PC-9 (cell line): ENCODE measurements around the gene BHLHA15. TPM values are rescaled to one million over a fixed set of nuclear protein-coding genes. Genes with fewer than 3 reads are reported as not detected.

Experiments used
- BruUV-seq: library from RNA; stranded (reverse); fragments of 400-500 nt; replicated peaks from 2 replicates; lab custom pipeline; 2021; lab: Mats Ljungman, UMichigan
- CTCF ChIA-PET: fragments of 300-600 bp; sonication (Branson Sonifier 250); formaldehyde crosslinking; loops from one replicate; lab custom pipeline; 2022; ENCODE audit warnings: antibody characterized with exemption; lab: Charles Lee
- POLR2A ChIA-PET: fragments of 300-600 bp; sonication (Branson Sonifier 250); formaldehyde crosslinking; loops from one replicate; lab custom pipeline; 2022; ENCODE audit warnings: antibody characterized with exemption; ENCODE audit not compliant: unreplicated experiment; lab: Charles Lee
- DNase-seq, 2 experiments: peaks; one replicate each; pipeline versions ENCODE4 v3.0.0 to v3.0.0-alpha.2; 2015 to 2022; ENCODE audit warnings: mixed read lengths in 1 of 2
- H2AFZ ChIP-seq: fragments of 200-600 bp; sonication (generic); 2 replicates; pipeline ENCODE4 v1.8.1; 2017; ENCODE audit warnings: antibody characterized with exemption
- H3F3A ChIP-seq: fragments of 200-600 bp; sonication (generic); 2 replicates; pipeline ENCODE4 v1.8.1; 2017; ENCODE audit warnings: antibody characterized with exemption, mild to moderate bottlenecking, low read depth; ENCODE audit not compliant: insufficient read depth
- H3K27ac ChIP-seq: fragments of 200-600 bp; sonication (generic); 2 replicates; pipeline ENCODE4 v1.6.1; 2016; ENCODE audit warnings: mixed run types
- H3K27me3 ChIP-seq: fragments of 200-600 bp; sonication (generic); 2 replicates; pipeline ENCODE4 v1.6.1; 2016; ENCODE audit warnings: low read depth, mixed run types; ENCODE audit not compliant: insufficient read depth
- H3K36me3 ChIP-seq: fragments of 200-600 bp; sonication (generic); 2 replicates; pipeline ENCODE4 v1.6.1; 2016; ENCODE audit warnings: low read depth, mixed run types
- H3K4me1 ChIP-seq: fragments of 200-600 bp; sonication (generic); replicated peaks from 2 replicates; pipeline ENCODE4 v1.6.1; 2016; ENCODE audit warnings: mixed run types; ENCODE audit not compliant: insufficient read depth
- H3K4me2 ChIP-seq: fragments of 200-600 bp; sonication (generic); 2 replicates; pipeline ENCODE4 v1.6.1; 2017; ENCODE audit warnings: mixed run types
- H3K4me3 ChIP-seq: fragments of 200-600 bp; sonication (generic); 2 replicates; pipeline ENCODE4 v1.6.1; 2016; ENCODE audit warnings: mixed run types
- H3K79me2 ChIP-seq: fragments of 200-600 bp; sonication (generic); 2 replicates; pipeline ENCODE4 v1.6.1; 2017; ENCODE audit warnings: low read depth, mixed run types
- H3K9me2 ChIP-seq: fragments of 200-600 bp; sonication (generic); 2 replicates; pipeline ENCODE4 v1.8.1; 2017; ENCODE audit warnings: mild to moderate bottlenecking; ENCODE audit not compliant: insufficient read depth
- H3K9me3 ChIP-seq: fragments of 200-600 bp; sonication (generic); 2 replicates; pipeline ENCODE4 v1.8.1; 2016; ENCODE audit warnings: low read depth; ENCODE audit not compliant: insufficient read depth
- H4K20me1 ChIP-seq: fragments of 200-600 bp; sonication (generic); 2 replicates; pipeline ENCODE4 v1.8.1; 2017; ENCODE audit not compliant: insufficient read depth
- EZH2 ChIP-seq: fragments of 200-600 bp; sonication (generic); IDR thresholded peaks from 2 replicates; pipeline ENCODE4 v1.8.0; 2017; ENCODE audit warnings: antibody characterized with exemption, low read depth
- intact Hi-C: fragments of 100-400 bp; cut with micrococcal nuclease; formaldehyde crosslinking; loops from one replicate; pipeline ENCODE4 v1.10.0; 2022; ENCODE audit not compliant: unreplicated experiment
- total RNA-seq: library from RNA; stranded (reverse); gene quantifications from 2 replicates; pipeline ENCODE4 v1.2.3, GENCODE V29; 2021
- TF ChIP-seq, protein P1 (sequence below): fragments of 200-600 bp; sonication (generic); conservative IDR thresholded peaks from 2 replicates; pipeline ENCODE4 v1.6.1; 2017; ENCODE audit warnings: mixed run types, antibody characterized with exemption, mild to moderate bottlenecking, moderate library complexity

The BHLHA15 gene
- total RNA-seq, 1 experiment from 2014 or later = 0.79 TPM

DNA sequence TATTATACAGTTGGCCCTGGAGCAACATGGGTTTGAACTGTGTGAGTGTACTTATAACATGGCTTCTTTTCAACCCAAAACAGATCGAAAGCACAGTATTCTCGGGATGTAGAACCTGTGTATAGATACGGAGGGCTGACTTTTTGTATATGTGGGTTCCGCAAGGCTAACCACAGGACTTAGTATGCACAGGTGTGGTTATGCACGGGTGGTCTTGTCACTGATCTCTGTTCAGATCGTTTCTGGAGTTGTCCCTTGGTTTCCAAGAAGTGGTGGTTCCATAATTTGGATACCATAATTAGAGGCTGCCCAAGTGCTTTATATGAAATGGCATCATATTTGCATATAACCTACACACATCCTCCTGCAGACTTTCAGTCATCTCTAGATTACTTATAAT lies 10.9 kb upstream of the BHLHA15 start:
- no TSS peak for BruUV-seq
- Histone ChIP-seq H3K79me2 (peaks cover 19% of the 10 kb centered on the region), H3K4me3 (no peak overlapping the region), H3K27ac (no peak overlapping the region), H2AFZ (no peak overlapping the region), H3F3A (peaks cover 6% of the 10 kb centered on the region; the same call in 1 of the 2 replicates), H3K36me3 (0 out of 2 replicates have a peak, but pooled peaks cover 4% of the 10 kb centered on the region), H3K4me2 (no peak overlapping the region), H3K9me2 (no peaks in the 10 kb centered on the region), H3K9me3 (no peaks in the 10 kb centered on the region), H4K20me1 (peaks cover 28% of the 10 kb centered on the region), H3K4me1 (no peaks in the 10 kb centered on the region), H3K27me3 (no peaks in the 10 kb centered on the region)
- DNase-seq = no peak
- ChIA-PET POLR2A (no interaction called here), CTCF (no interaction called here)
- intact Hi-C loops = no loop called here
- no peak for TF ChIP-seq EZH2
- TF ChIP-seq, protein P1, sequence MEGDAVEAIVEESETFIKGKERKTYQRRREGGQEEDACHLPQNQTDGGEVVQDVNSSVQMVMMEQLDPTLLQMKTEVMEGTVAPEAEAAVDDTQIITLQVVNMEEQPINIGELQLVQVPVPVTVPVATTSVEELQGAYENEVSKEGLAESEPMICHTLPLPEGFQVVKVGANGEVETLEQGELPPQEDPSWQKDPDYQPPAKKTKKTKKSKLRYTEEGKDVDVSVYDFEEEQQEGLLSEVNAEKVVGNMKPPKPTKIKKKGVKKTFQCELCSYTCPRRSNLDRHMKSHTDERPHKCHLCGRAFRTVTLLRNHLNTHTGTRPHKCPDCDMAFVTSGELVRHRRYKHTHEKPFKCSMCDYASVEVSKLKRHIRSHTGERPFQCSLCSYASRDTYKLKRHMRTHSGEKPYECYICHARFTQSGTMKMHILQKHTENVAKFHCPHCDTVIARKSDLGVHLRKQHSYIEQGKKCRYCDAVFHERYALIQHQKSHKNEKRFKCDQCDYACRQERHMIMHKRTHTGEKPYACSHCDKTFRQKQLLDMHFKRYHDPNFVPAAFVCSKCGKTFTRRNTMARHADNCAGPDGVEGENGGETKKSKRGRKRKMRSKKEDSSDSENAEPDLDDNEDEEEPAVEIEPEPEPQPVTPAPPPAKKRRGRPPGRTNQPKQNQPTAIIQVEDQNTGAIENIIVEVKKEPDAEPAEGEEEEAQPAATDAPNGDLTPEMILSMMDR = no peak

- BruUV-seq = no TSS peak
- 0 out of 2 replicates have a peak, but pooled peaks cover 4% of the 10 kb centered on the region for H3K36me3 ChIP-seq
- peaks cover 19% of the 10 kb centered on the region for H3K79me2 ChIP-seq
- H4K20me1 ChIP-seq = peaks cover 14% of the 10 kb centered on the region
- ChIA-PET POLR2A (no interaction called here), CTCF (no interaction called here)
- no peak for DNase-seq
- intact Hi-C loops = no loop called here
- no peaks in the 10 kb centered on the region for H3K9me3 ChIP-seq
- H3K4me1 ChIP-seq = no peaks in the 10 kb centered on the region
- peaks cover 6% of the 10 kb centered on the region; the same call in 1 of the 2 replicates for H3F3A ChIP-seq
- no peak overlapping the region for H2AFZ ChIP-seq
- H3K9me2 ChIP-seq = no peaks in the 10 kb centered on the region
- H3K4me3 ChIP-seq = no peak overlapping the region
- no peak overlapping the region for H3K4me2 ChIP-seq
- no peaks in the 10 kb centered on the region for H3K27me3 ChIP-seq
- TF ChIP-seq, protein P1 = no peak
- TF ChIP-seq EZH2 = no peak
- H3K27ac ChIP-seq = no peak overlapping the region
These were observed 8.7 kb upstream of the BHLHA15 start for GRCh38 chr7:98202367-98203195.

GRCh38 chr7:98203261-98203963 lies 7.8 kb upstream of the BHLHA15 start:
- Histone ChIP-seq H3F3A (peaks cover 6% of the 10 kb centered on the region; the same call in 1 of the 2 replicates), H3K4me1 (no peaks in the 10 kb centered on the region), H4K20me1 (peaks cover 12% of the 10 kb centered on the region), H2AFZ (no peak overlapping the region), H3K79me2 (peaks cover 12% of the 10 kb centered on the region), H3K4me2 (no peak overlapping the region), H3K4me3 (no peak overlapping the region), H3K36me3 (0 out of 2 replicates have a peak, but pooled peaks cover 4% of the 10 kb centered on the region), H3K9me3 (no peaks in the 10 kb centered on the region), H3K27me3 (no peaks in the 10 kb centered on the region), H3K27ac (no peak overlapping the region), H3K9me2 (no peaks in the 10 kb centered on the region)
- CTCF ChIA-PET = no interaction called here
- DNase-seq = no peak
- TF ChIP-seq, protein P1 = no peak
- BruUV-seq = no TSS peak
- POLR2A ChIA-PET = no interaction called here
- intact Hi-C loops = no loop called here
